Measurements from ENCODE around the gene SLC37A1.

Gene SLC37A1

DNA sequence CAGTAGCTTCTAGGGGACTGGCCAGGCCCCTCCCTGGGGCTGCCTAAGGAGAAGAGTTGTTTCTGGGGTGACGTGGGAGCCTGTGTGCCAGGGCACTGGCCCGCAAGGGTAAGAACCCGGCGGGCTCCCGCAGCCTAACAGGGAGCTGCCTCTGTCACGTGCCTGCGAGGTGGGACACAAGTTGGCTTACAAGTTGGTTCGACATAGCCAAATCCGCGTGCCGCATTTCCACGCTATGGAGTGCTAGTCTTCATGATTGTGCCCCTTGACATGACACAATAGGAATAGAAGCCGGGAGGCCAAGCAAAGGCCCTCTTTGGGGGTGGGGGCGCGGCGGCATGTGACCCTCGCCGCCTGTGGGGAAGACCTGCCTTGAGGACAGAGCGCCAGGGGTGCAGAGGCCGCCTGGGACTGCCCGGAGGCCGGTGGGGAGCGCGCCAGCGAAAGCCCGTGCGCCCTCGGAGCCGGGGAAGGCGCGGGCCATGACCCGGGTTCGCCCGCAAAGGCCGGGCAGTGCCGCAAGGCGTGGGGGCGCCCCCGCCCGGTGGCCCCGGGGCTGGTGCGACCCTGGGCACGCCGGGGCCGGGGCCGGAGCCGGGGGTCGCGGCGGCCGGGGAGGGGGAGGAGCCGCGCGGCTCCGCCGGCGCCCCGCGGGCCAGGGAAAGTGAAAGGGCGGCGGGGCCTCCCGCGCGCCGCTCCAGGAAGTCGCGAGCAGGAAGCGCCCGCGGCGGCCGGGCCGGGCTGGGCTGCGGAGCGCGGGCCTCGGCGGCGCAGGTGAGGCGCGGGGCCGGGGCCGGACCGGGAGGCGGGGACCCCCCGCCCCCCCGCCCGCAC lies at the start of gene SLC37A1:
TSS of gene SLC37A1 (plus strand) at position 702 of the 834 bp plus-strand sequence. CDS start 4,603 bp downstream, outside the sequence.
- TF ChIP-seq, protein P1, sequence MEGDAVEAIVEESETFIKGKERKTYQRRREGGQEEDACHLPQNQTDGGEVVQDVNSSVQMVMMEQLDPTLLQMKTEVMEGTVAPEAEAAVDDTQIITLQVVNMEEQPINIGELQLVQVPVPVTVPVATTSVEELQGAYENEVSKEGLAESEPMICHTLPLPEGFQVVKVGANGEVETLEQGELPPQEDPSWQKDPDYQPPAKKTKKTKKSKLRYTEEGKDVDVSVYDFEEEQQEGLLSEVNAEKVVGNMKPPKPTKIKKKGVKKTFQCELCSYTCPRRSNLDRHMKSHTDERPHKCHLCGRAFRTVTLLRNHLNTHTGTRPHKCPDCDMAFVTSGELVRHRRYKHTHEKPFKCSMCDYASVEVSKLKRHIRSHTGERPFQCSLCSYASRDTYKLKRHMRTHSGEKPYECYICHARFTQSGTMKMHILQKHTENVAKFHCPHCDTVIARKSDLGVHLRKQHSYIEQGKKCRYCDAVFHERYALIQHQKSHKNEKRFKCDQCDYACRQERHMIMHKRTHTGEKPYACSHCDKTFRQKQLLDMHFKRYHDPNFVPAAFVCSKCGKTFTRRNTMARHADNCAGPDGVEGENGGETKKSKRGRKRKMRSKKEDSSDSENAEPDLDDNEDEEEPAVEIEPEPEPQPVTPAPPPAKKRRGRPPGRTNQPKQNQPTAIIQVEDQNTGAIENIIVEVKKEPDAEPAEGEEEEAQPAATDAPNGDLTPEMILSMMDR (IDR thresholded peaks at IDR 0.05; ENCODE audit: control insufficient read depth, extremely low read depth, insufficient read depth), result peak; percentile 30; the same call in 1 of the 2 replicates
- DNase-seq (ENCODE audit: low read depth), result no peak
- H3K4me3 ChIP-seq (ENCODE audit: low read depth, low read length), result peak within 1 kb of the TSS; percentile 66

DNA sequence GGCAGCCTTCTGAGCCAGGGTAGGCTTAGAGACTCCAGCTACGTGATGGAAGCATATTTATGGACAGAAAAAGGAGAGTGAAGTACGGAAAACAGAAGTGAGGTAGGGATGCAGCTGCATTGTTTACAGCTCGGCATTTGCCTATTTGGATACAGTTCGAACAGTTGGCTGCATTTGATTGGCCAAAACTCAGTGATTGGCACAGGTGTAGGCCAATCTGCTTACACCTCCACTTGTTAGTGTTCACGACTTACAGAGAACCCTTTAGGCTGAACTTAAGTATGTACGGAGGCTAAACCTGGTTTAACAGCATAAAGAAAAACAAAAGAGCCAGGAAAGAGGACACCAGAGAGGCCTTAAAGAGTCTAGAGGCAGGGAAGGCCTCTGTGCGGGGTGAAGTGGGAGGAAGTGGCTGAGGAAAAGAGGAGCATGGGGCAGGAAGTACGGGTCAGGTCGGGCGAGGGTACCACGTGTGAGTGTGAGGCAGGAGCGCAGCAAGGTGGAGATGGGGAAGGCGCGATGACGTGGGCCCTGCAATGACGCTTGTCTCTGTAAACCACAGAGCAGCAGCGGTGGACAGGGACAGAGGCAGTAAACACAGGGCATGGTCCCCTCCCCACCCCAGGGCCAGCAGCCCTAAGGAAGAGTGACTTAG lies 49.7 kb upstream of the SLC37A1 start:
- H3K4me3 ChIP-seq (ENCODE audit: low read depth, low read length), result no peak overlapping the region
- TF ChIP-seq, protein P1 (IDR thresholded peaks at IDR 0.05; ENCODE audit: control insufficient read depth, extremely low read depth, insufficient read depth), result no peak
- peak; percentile 83 for DNase-seq (ENCODE audit: low read depth)

- H3K4me3 ChIP-seq (ENCODE audit: low read depth, low read length), result no peak overlapping the region
- no peak for DNase-seq (ENCODE audit: low read depth)
- TF ChIP-seq, protein P1 (IDR thresholded peaks at IDR 0.05; ENCODE audit: control insufficient read depth, extremely low read depth, insufficient read depth), result no peak
Measured at GRCh38 chr21:42465008-42465802, 48.4 kb upstream of the SLC37A1 start.

- TF ChIP-seq, protein P1 (IDR thresholded peaks at IDR 0.05; ENCODE audit: control insufficient read depth, extremely low read depth, insufficient read depth), result no peak
- H3K4me3 ChIP-seq (ENCODE audit: low read depth, low read length), result no peak overlapping the region
- DNase-seq (ENCODE audit: low read depth), result no peak
Measured at GRCh38 chr21:42465803-42466127, 47.9 kb upstream of the SLC37A1 start.

DNA sequence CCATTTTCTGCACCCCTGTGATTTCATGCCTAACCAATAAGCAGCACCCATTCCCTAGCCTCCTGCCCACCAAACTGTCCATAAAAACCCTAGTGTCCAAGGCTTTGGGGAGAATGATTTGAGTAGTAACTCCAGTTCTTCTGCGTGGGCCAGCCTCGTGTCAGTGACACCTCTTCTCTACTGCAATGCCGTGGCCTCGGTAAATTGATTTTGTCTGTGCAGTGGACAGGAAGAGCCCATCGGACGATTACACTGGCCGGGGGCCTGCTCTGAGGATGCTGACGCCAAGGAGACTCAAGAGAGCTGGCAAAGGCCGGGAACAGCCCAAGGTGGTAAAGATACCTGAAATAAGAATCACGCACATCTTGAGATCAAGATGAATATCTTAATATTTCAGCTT lies 47.0 kb upstream of the SLC37A1 start:
- no peak overlapping the region for H3K4me3 ChIP-seq (ENCODE audit: low read depth, low read length)
- DNase-seq (ENCODE audit: low read depth), result no peak
- TF ChIP-seq, protein P1 (IDR thresholded peaks at IDR 0.05; ENCODE audit: control insufficient read depth, extremely low read depth, insufficient read depth), result no peak

DNA sequence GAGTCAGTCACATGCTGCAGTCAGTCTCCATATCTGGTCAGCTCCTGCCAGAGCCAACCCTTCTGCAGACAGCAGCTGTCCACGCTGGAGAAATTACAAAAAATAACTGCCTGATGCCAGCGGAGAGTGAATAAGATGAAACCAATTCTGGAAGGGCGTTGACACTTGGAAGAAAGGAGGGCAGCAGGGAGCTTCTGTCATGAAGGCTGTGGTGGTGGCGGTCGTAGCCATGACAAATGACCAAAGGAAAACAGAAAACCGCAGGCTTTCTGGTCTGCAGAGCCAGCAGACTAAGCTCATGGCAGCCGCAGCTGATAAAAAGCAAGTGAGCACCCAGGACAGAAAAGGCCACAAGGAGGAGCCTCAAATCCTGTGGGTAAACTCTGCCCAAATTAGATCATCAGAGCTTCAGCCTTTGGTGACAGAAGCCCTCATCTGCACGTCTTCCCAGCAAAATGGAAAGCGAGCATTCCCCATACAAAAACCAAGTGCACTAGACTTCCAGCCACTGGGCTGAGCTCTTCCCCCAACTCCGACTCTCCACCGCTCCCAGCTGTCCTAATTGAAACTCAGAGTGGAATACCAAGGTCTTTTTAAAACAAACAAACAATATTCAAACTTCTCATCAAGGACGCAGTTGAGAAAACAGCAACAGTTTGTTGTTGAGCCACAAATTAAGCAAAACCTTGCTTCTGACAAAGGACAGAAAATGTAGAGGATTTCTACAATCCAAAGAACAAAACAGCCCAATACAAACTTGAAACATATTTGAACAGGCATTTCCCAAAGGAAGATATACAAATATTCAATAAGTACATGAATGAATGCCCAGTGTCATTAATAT lies 46.3 kb upstream of the SLC37A1 start:
- TF ChIP-seq, protein P1 (IDR thresholded peaks at IDR 0.05; ENCODE audit: control insufficient read depth, extremely low read depth, insufficient read depth), result peak; percentile 47
- no peak overlapping the region for H3K4me3 ChIP-seq (ENCODE audit: low read depth, low read length)
- peak; percentile 48 for DNase-seq (ENCODE audit: low read depth)

Data from LNCaP clone FGC (cell line).